H1 (cell line): ENCODE results near the gene LY6G6F. TPM values are rescaled to one million over a fixed set of nuclear protein-coding genes. Genes with fewer than 3 reads are reported as not detected.

Experiments
- CTCF ChIA-PET: fragments of 300-600 bp; sonication (Branson Sonifier 250); formaldehyde crosslinking; loops from one replicate; lab custom pipeline; 2021; ENCODE audit not compliant: partially characterized antibody; lab: Charles Lee
- POLR2A ChIA-PET: fragments of 300-600 bp; sonication (Branson Sonifier 250); formaldehyde crosslinking; loops from one replicate; lab custom pipeline; 2021; ENCODE audit warnings: inconsistent platforms; ENCODE audit not compliant: partially characterized antibody; lab: Charles Lee
- DNase-seq, 2 experiments: peaks; one replicate each; pipeline versions ENCODE4 v3.0.0 to v3.0.0-alpha.2; 2010 to 2022; ENCODE audit warnings: low spot score in 2 of 2, low read depth in 1 of 2, mixed read lengths in 1 of 2
- FAIRE-seq: peaks from 2 replicates; lab custom pipeline; 2011; peaks lifted over from hg19 to GRCh38; lab: Jason Lieb, UNC
- H2AFZ ChIP-seq: 2 replicates; pipeline ENCODE4 v1.8.1; 2012; ENCODE audit warnings: low read length, inconsistent platforms
- H2AK5ac ChIP-seq: 2 replicates; pipeline ENCODE4 v1.6.1; 2013; ENCODE audit warnings: low read depth, low read length
- H2BK120ac ChIP-seq: replicated peaks from 2 replicates; pipeline ENCODE3; 2013; ENCODE audit warnings: low read depth, low read length, inconsistent platforms
- H2BK12ac ChIP-seq: 2 replicates; pipeline ENCODE4 v1.6.1; 2013; ENCODE audit warnings: low read depth, low read length
- H2BK15ac ChIP-seq: 2 replicates; pipeline ENCODE4 v1.6.1; 2013; ENCODE audit warnings: low read length
- H2BK20ac ChIP-seq: 2 replicates; pipeline ENCODE4 v1.6.1; 2013; ENCODE audit warnings: low read length
- H2BK5ac ChIP-seq: 2 replicates; pipeline ENCODE4 v1.6.1; 2013; ENCODE audit warnings: low read depth, low read length
- H3K14ac ChIP-seq: 2 replicates; pipeline ENCODE4 v1.6.1; 2013; ENCODE audit warnings: inconsistent platforms; ENCODE audit not compliant: insufficient read length
- H3K18ac ChIP-seq: 2 replicates; pipeline ENCODE4 v1.6.1; 2013; ENCODE audit warnings: low read length; ENCODE audit errors: extremely low read depth
- H3K23ac ChIP-seq: 2 replicates; pipeline ENCODE4 v1.6.1; 2013; ENCODE audit warnings: inconsistent platforms; ENCODE audit not compliant: insufficient read length
- H3K23me2 ChIP-seq: 2 replicates; pipeline ENCODE4 v1.6.1; 2013; ENCODE audit warnings: low read depth, low read length
- H3K27ac ChIP-seq: 2 replicates; pipeline ENCODE4 v1.6.1; 2011; ENCODE audit warnings: low read depth, low read length, inconsistent platforms
- H3K27me3 ChIP-seq, 4 experiments: replicated peaks in 1 of 4; 1 replicate in 1 of 4; 2 replicates in 3 of 4; pipeline versions ENCODE4 v1.6.1 to v1.8.1; 2011 to 2013; ENCODE audit warnings: low read length in 3 of 4, mild to moderate bottlenecking in 3 of 4, inconsistent platforms in 2 of 4, mixed read lengths in 2 of 4, moderate library complexity in 1 of 4; ENCODE audit not compliant: control insufficient read depth in 3 of 4, insufficient read depth in 3 of 4; ENCODE audit errors: extremely low read depth in 1 of 4
- H3K36me3 ChIP-seq, 4 experiments: 2 replicates each; pipeline versions ENCODE4 v1.6.1 to v1.8.1; 2011 to 2013; ENCODE audit warnings: mild to moderate bottlenecking in 4 of 4, low read length in 3 of 4, moderate library complexity in 2 of 4, control low read depth in 1 of 4, inconsistent platforms in 1 of 4; ENCODE audit not compliant: insufficient read depth in 4 of 4, control insufficient read depth in 2 of 4
- H3K4ac ChIP-seq: replicated peaks from 2 replicates; pipeline ENCODE3; 2013; ENCODE audit warnings: low read length, low read depth, mixed read lengths, inconsistent platforms; ENCODE audit not compliant: insufficient read length
- H3K4me1 ChIP-seq, 4 experiments: replicated peaks in 1 of 4; 1 replicate in 1 of 4; 2 replicates in 3 of 4; pipeline versions ENCODE4 v1.6.1 to v1.8.1; 2011 to 2013; ENCODE audit warnings: low read length in 3 of 4, inconsistent platforms in 2 of 4, mixed read lengths in 1 of 4; ENCODE audit not compliant: insufficient read depth in 4 of 4, control insufficient read depth in 3 of 4
- H3K4me2 ChIP-seq, 2 experiments: 2 replicates each; pipeline versions ENCODE4 v1.6.1 to v1.8.1; 2011 to 2013; ENCODE audit warnings: low read depth in 2 of 2, low read length in 2 of 2, control low read depth in 1 of 2, inconsistent platforms in 1 of 2, mild to moderate bottlenecking in 1 of 2; ENCODE audit not compliant: insufficient read depth in 1 of 2
- H3K4me3 ChIP-seq, 4 experiments: fragments of 200-600, 300-600 bp in 1 of 4; sonication (generic), shearing (Covaris generic), sonication (Bioruptor Twin) in 1 of 4; 2 replicates each; pipeline versions ENCODE4 v1.5.1 to v1.8.1; 2011 to 2016; ENCODE audit warnings: low read length in 4 of 4, low read depth in 3 of 4, control low read depth in 2 of 4, inconsistent platforms in 2 of 4, mild to moderate bottlenecking in 2 of 4, mixed read lengths in 1 of 4, moderate library complexity in 1 of 4; ENCODE audit not compliant: insufficient read depth in 2 of 4; ENCODE audit errors: extremely low read depth in 1 of 4
- H3K56ac ChIP-seq: replicated peaks from 2 replicates; pipeline ENCODE3; 2013; ENCODE audit warnings: low read depth, mild to moderate bottlenecking, mixed read lengths, low read length, inconsistent platforms; ENCODE audit not compliant: insufficient read length
- H3K79me1 ChIP-seq: 2 replicates; pipeline ENCODE4 v1.6.1; 2013; ENCODE audit warnings: low read depth, low read length, control low read depth
- H3K79me2 ChIP-seq, 2 experiments: 2 replicates each; pipeline versions ENCODE4 v1.6.1 to v1.8.1; 2012 to 2013; ENCODE audit warnings: low read length in 2 of 2, mild to moderate bottlenecking in 2 of 2, inconsistent platforms in 1 of 2; ENCODE audit not compliant: insufficient read depth in 2 of 2, control insufficient read depth in 1 of 2
- H3K9ac ChIP-seq, 4 experiments: replicated peaks in 1 of 4; 1 replicate in 1 of 4; 2 replicates in 3 of 4; pipeline versions ENCODE4 v1.6.1 to v1.8.1; 2011 to 2013; ENCODE audit warnings: low read depth in 3 of 4, low read length in 3 of 4, control low read depth in 2 of 4, mild to moderate bottlenecking in 2 of 4, moderate library complexity in 2 of 4, inconsistent platforms in 1 of 4; ENCODE audit errors: extremely low read depth in 1 of 4
- H3K9me3 ChIP-seq, 2 experiments: 2 replicates each; pipeline versions ENCODE4 v1.6.1 to v1.8.1; 2012 to 2013; ENCODE audit warnings: mild to moderate bottlenecking in 2 of 2, moderate library complexity in 2 of 2, control low read depth in 1 of 2, inconsistent platforms in 1 of 2, low read depth in 1 of 2, low read length in 1 of 2, mixed read lengths in 1 of 2; ENCODE audit not compliant: insufficient read depth in 2 of 2
- H4K20me1 ChIP-seq, 2 experiments: replicated peaks in 1 of 2; 2 replicates each; pipeline versions ENCODE3 to v1.8.1; 2011 to 2013; ENCODE audit warnings: inconsistent platforms in 2 of 2, low read length in 2 of 2, mild to moderate bottlenecking in 1 of 2; ENCODE audit not compliant: insufficient read depth in 2 of 2, control insufficient read depth in 1 of 2
- H4K5ac ChIP-seq: 2 replicates; pipeline ENCODE4 v1.6.1; 2013; ENCODE audit warnings: low read length, low read depth, mixed read lengths, inconsistent platforms; ENCODE audit not compliant: insufficient read length
- H4K8ac ChIP-seq: 2 replicates; pipeline ENCODE4 v1.8.0; 2013; ENCODE audit warnings: mild to moderate bottlenecking, moderate library complexity, low read length, inconsistent platforms; ENCODE audit not compliant: insufficient read depth; ENCODE audit errors: extremely low read depth
- H4K91ac ChIP-seq: replicated peaks from 2 replicates; pipeline ENCODE3; 2013; ENCODE audit warnings: low read length, mixed read lengths, inconsistent platforms; ENCODE audit not compliant: insufficient read length
- CBX8 ChIP-seq: fragments of 300-800, 300-1000 bp; sonication (generic); IDR thresholded peaks from 2 replicates; pipeline ENCODE4 v1.7.1; 2016; ENCODE audit warnings: low read depth, low read length, borderline replicate concordance
- EGR1 ChIP-seq: IDR thresholded peaks from 2 replicates; pipeline ENCODE4 v1.6.1; 2011; ENCODE audit warnings: low read depth, low read length, borderline replicate concordance
- KDM4A ChIP-seq: IDR thresholded peaks from one replicate; pipeline ENCODE4 v1.7.1; 2012; ENCODE audit warnings: low read depth, mild to moderate bottlenecking, moderate library complexity, low read length, inconsistent platforms; ENCODE audit not compliant: severe bottlenecking
- RBBP5 ChIP-seq: IDR thresholded peaks from 2 replicates; pipeline ENCODE4 v1.7.1; 2012; ENCODE audit warnings: low read depth, mild to moderate bottlenecking, inconsistent platforms, low read length, moderate library complexity, borderline replicate concordance
- SAP30 ChIP-seq: fragments of 300-600 bp; sonication (generic); IDR thresholded peaks from 2 replicates; pipeline ENCODE4 v1.7.1; 2012; ENCODE audit warnings: low read length, moderate library complexity, mild to moderate bottlenecking, inconsistent platforms; ENCODE audit not compliant: insufficient read depth, insufficient replicate concordance
- SIX5 ChIP-seq: IDR thresholded peaks from 2 replicates; pipeline ENCODE4 v1.6.1; 2011; ENCODE audit warnings: mild to moderate bottlenecking, low read depth, low read length
- SP1 ChIP-seq: IDR thresholded peaks from 2 replicates; pipeline ENCODE4 v1.6.1; 2011; ENCODE audit warnings: low read depth, low read length
- TAF7 ChIP-seq: optimal IDR thresholded peaks from 2 replicates; pipeline ENCODE3; 2011; ENCODE audit warnings: low read depth, mild to moderate bottlenecking, inconsistent platforms, low read length, moderate library complexity, borderline replicate concordance
- TBP ChIP-seq: IDR thresholded peaks from 2 replicates; pipeline ENCODE4 v1.6.1; 2011; ENCODE audit warnings: low read depth, low read length, improper control_type of control experiment
- WGBS, 2 experiments: shearing (Covaris generic) in 1 of 2; methylation state at CpG; one replicate each; pipeline versions ENCODE4 v1.1.6 to v1.1.7; 2013 to 2015; ENCODE audit warnings: low lambda C conversion rate in 2 of 2, mixed read lengths in 2 of 2, inconsistent platforms in 1 of 2, low coverage in 1 of 2, missing lambda C conversion rate in 1 of 2; ENCODE audit not compliant: insufficient replicate concordance in 2 of 2, insufficient coverage in 1 of 2, insufficient read length in 1 of 2; ENCODE audit errors: extremely low coverage in 1 of 2, missing lambda C conversion rate in 1 of 2; 5-methylcytosine and 5-hydroxymethylcytosine counted together
- polyA plus RNA-seq, 7 experiments: library from polyadenylated mRNA; depleted of rRNA in 3 of 7; stranded (reverse) in 5 of 7; unstranded in 2 of 7; fragments of >200 nt in 5 of 7; fragments of 200-250 nt in 2 of 7; gene quantifications; 1 replicate in 5 of 7; 2 replicates in 1 of 7; 4 replicates in 1 of 7; pipeline versions ENCODE4 v1.2.1 to v1.2.3, GENCODE V29; 2011 to 2013; ENCODE audit warnings: missing spikeins in 2 of 7, mixed read lengths in 2 of 7
- total RNA-seq: library from RNA; stranded (reverse); fragmentation: NEBNext Ultra II Directional; extraction: Animal tissue kit (Norgen Biotek cat#: 25700); gene quantifications from 2 replicates; pipeline ENCODE4 v1.2.1, GENCODE V29; 2021
- TF ChIP-seq, protein P1 (sequence below): IDR thresholded peaks from 2 replicates; pipeline ENCODE4 v1.6.1; 2011; ENCODE audit warnings: low read length, improper control_type of control experiment

LY6G6F gene
- total and polyA plus RNA-seq, 2 of the 8 experiments (the other 6 are each of a cell fraction or from before 2014, with no cell fraction given): not detected

DNA sequence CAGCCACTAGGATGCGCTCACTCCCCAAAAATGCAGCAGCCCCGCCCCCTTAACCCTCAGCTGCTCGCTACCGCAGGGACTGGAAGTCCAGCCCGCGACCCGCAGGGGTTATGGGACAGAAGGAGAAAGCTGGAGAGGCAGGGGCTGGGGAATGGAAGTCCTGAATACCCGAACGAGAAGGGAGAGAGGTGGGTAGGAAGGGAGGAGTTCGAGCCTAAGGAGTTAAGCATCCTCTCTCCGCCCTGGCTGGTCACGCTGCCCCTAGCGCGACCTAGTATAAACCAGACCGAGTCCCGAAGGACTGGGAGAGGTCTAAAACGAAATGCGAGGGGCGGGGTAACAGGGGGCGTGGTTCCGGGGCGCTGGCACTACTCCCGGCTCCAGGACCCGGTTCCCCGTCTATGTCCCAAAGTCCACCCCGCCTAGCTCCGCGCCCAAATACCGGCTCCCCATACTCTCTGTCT is 22.9 kb downstream of the LY6G6F start:
- H2BK12ac ChIP-seq: peak overlapping the region; percentile 92; the same call in 1 of the 2 replicates
- peak overlapping the region; percentile 92; the same call in 1 of the 2 replicates for H2AFZ ChIP-seq
- H3K4me1 ChIP-seq: peaks cover 8 to 19% (median 11%) of the 10 kb centered on the region in 4 experiments
- H3K4me2 ChIP-seq: peak overlapping the region; percentile 31 to 90
- H2AK5ac ChIP-seq: no peak overlapping the region
- H2BK120ac ChIP-seq: no peak overlapping the region
- H4K8ac ChIP-seq: peak overlapping the region; percentile 86; the same call in 1 of the 2 replicates
- H3K9ac ChIP-seq: peak overlapping the region; percentile 62 to 75 (median 71)
- H3K79me2 ChIP-seq: peaks cover 0 to 9% of the 10 kb centered on the region in 2 experiments; a peak in 2 of 4 replicates
- peak overlapping the region; percentile 84 for H4K5ac ChIP-seq
- peak; percentile 52 for FAIRE-seq
- H3K23ac ChIP-seq: no peak overlapping the region
- 2% methylated on average over 29 of the region's 29 CpGs; no CpG with 5 or more reads in 1 of the 2 experiments for WGBS, 2 experiments
- peaks cover 10 to 40% (median 33%) of the 10 kb centered on the region in 4 experiments for H3K36me3 ChIP-seq
- H2BK15ac ChIP-seq: peak overlapping the region; percentile 40; the same call in 1 of the 2 replicates
- peak overlapping the region; percentile 87 for H3K56ac ChIP-seq
- no peaks in the 10 kb centered on the region for H3K9me3 ChIP-seq
- CTCF ChIA-PET: interaction anchor here (0.5 to 8.9 kb wide), 31 partner anchors 9 to 231 kb away, joined by 3 to 89 read pairs (median 5); partner anchors contain the start of genes ABHD16A, C6orf47, LSM2 and LY6G5C
- peak overlapping the region; percentile 12 for H4K91ac ChIP-seq
- no peak overlapping the region; the same call in none of the 2 replicates for H2BK5ac ChIP-seq
- DNase-seq: peak; percentile 87 to 96
- H4K20me1 ChIP-seq: peaks cover 4 to 5% of the 10 kb centered on the region in 2 experiments
- H3K4ac ChIP-seq: no peak overlapping the region
- H3K27me3 ChIP-seq: no peaks in the 10 kb centered on the region
- peaks cover 2% of the 10 kb centered on the region; the same call in 1 of the 2 replicates for H3K23me2 ChIP-seq
- peak overlapping the region; percentile 49; the same call in 1 of the 2 replicates for H3K27ac ChIP-seq
- H3K4me3 ChIP-seq: peak overlapping the region; percentile 56 to 91 (median 83)
- peaks cover 11% of the 10 kb centered on the region; the same call in 1 of the 2 replicates for H3K79me1 ChIP-seq
- H2BK20ac ChIP-seq: no peak overlapping the region
- POLR2A ChIA-PET: interaction anchor here (0.5 to 4.2 kb wide), 37 partner anchors 9 to 1243 kb away, joined by 3 to 57 read pairs (median 5); partner anchors contain the start of genes ABHD16A, ATP6V1G2, BAG6 and C6orf47
- peak overlapping the region; percentile 52 for H3K18ac ChIP-seq
- H3K14ac ChIP-seq: no peak overlapping the region
- TF ChIP-seq SP1 (peak; percentile 87), TAF7 (peak; percentile 37), RBBP5 (0 out of 2 replicates have a peak, but pooled peaks have one; percentile 5), EGR1 (no peak), SIX5 (no peak), KDM4A (peak; percentile 71), TBP (peak; percentile 51; the same call in 1 of the 2 replicates), CBX8 (no peak), SAP30 (peak; percentile 84)
- TF ChIP-seq, protein P1, sequence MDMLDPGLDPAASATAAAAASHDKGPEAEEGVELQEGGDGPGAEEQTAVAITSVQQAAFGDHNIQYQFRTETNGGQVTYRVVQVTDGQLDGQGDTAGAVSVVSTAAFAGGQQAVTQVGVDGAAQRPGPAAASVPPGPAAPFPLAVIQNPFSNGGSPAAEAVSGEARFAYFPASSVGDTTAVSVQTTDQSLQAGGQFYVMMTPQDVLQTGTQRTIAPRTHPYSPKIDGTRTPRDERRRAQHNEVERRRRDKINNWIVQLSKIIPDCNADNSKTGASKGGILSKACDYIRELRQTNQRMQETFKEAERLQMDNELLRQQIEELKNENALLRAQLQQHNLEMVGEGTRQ: no peak
